ENCODE data around the gene GPC6.

GPC6 gene

GRCh38 chr13:94090773-94091480, 864.3 kb downstream of the GPC6 start:
- DNase-seq (ENCODE audit: low read depth) = no peak
- no peak overlapping the region for H3K4me3 ChIP-seq (replicated peaks; ENCODE audit: low read depth, low read length)
- no peak for TF ChIP-seq CTCF (IDR thresholded peaks at IDR 0.05; ENCODE audit: low read length, missing control alignments)

DNA sequence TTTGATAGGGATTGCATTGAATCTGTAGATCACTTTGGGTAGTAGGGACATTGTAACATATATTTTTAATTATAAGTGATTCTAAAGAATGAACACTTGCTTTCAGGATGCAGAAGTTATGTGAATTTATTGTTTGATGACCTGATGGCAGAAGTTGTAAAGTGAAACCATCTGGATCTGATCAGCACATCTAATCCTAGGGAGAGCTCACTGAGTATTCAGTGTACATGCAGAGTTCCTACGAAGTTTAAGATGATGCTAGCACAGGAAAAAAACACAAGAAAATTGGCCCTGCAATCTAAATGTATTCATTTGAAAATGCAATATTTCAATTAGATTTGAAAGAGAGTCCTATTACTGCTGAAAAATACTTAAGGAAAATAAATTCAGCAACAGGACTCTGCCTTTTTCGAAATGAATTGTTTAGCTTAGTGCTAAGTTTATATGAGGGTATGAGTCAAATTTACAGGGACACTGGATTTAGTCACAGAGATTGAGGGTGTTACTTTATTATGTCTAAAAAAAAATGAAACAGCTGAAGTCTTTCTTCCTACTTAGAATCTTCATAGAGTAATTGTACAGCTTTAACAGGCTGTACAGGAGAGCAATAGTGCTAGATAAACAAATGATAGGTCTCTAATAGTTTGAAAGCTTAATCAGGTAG, 867.2 kb downstream of the GPC6 start:
- TF ChIP-seq CTCF (IDR thresholded peaks at IDR 0.05; ENCODE audit: low read length, missing control alignments) = no peak
- H3K4me3 ChIP-seq (replicated peaks; ENCODE audit: low read depth, low read length) = no peak overlapping the region
- DNase-seq (ENCODE audit: low read depth) = no peak

DNA sequence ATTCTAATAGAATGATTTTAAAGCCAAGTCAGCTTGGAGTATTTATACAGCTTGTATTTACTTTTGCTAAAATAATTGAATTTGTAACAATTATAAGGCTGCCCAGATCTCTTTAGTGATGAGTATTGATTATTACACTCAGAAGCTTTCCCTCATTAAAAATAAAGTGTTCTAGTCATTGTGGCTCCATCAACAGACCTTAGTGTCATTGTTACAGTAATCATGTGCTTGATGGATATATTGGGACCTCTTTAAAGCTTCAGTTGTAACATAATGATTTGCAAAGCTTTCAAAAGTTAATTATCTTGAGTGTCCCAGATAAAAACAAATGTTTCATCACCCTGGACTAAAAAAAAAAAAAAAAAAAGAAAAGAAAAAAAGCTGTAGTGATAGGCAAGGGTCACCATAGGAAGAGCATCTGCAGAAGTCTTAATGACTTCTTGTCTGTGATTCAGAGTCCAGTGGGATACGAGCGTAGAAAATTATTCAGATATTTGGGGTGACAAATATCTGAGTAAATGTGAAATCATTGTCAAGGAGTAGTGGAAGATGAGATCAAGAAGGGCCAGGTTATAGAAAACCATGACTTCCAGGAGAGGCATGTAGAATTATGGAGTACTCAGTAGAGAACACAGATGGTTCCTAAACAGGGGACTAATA, 883.2 kb downstream of the GPC6 start:
- no peak for TF ChIP-seq CTCF (IDR thresholded peaks at IDR 0.05; ENCODE audit: low read length, missing control alignments)
- no peak for DNase-seq (ENCODE audit: low read depth)
- no peak overlapping the region for H3K4me3 ChIP-seq (replicated peaks; ENCODE audit: low read depth, low read length)

DNA sequence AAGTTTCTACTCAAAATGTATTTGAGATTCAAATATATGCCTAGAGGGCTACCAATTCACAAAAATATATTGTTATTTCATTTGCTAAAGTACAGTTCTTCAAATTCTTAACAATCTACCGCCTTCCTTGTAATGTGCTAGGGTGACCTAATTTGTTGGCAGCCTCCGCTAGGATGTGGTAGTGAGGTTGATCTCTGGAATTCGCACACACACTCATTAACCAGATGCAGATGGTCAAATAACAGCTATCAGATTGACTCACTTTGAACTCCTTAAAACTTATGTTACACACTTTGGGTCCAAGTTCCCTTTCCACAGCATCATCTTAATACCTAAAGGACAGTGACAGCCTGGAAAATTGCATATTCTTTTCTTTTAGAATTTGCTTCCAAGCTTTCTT, 885.6 kb downstream of the GPC6 start:
- peak; percentile 85 for DNase-seq (ENCODE audit: low read depth)
- H3K4me3 ChIP-seq (replicated peaks; ENCODE audit: low read depth, low read length) = no peak overlapping the region
- no peak for TF ChIP-seq CTCF (IDR thresholded peaks at IDR 0.05; ENCODE audit: low read length, missing control alignments)

DNA sequence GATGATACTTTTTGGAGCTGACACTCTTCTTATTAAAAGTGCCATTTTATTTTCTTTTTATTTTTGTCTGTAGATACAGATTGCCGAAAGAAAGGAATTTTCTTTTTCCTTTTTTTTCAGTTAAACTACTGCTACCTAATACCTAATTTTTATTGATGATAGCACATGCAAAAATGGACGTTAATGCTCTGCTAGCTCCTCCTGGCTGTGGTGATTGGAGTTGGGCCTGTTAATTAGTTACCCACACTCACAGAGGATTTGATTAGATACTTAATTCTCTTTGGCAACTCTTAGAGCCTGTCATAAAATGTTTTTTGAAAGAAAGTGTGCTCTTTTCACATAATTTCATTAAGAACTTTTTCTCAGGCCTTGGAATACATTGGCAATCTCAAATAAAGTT, 886.1 kb downstream of the GPC6 start:
- H3K4me3 ChIP-seq (replicated peaks; ENCODE audit: low read depth, low read length) = no peak overlapping the region
- no peak for DNase-seq (ENCODE audit: low read depth)
- no peak for TF ChIP-seq CTCF (IDR thresholded peaks at IDR 0.05; ENCODE audit: low read length, missing control alignments)

DNA sequence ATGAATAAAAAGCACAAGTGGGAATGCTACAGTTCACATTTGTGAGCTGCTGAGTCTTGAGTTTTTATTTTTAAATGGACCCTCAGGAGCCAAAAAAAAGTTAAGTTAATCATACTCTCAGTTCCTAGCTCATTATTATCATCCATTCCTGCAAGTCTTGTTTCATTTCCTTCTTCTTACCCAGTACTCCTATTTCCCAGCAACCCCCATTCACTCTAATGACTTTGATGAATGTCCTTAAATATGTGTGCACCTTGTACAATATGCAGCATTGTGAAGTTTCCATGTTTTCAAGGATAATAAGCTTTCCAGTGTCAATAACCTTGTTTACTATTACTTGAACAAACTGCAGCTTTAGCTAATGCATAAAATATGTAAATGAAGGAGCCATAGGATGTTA, 886.6 kb downstream of the GPC6 start:
- no peak for DNase-seq (ENCODE audit: low read depth)
- no peak for TF ChIP-seq CTCF (IDR thresholded peaks at IDR 0.05; ENCODE audit: low read length, missing control alignments)
- no peak overlapping the region for H3K4me3 ChIP-seq (replicated peaks; ENCODE audit: low read depth, low read length)
